Hepatocyte (in vitro differentiated cells): ENCODE results near the gene SBK2. TPM values are rescaled to one million over a fixed set of nuclear protein-coding genes. Genes with fewer than 3 reads are reported as not detected.
"Not testable (repeated sequence)": the region's sequence is repeated elsewhere in the genome, so short reads cannot be mapped to it uniquely, and the experiment has no call there.

ENCODE experiments used
- DNase-seq: peaks from one replicate; pipeline ENCODE4 v3.0.0-alpha.2; 2016; ENCODE audit warnings: low spot score
- H2AFZ ChIP-seq: fragments of 200-600 bp; sonication (generic); 2 replicates; pipeline ENCODE4 v1.6.0; 2016; ENCODE audit warnings: antibody characterized with exemption, mild to moderate bottlenecking
- H3K27ac ChIP-seq: fragments of 200-600 bp; sonication (generic); 2 replicates; pipeline ENCODE4 v1.5.1; 2016; ENCODE audit warnings: mild to moderate bottlenecking
- H3K27me3 ChIP-seq: fragments of 200-600 bp; sonication (generic); 2 replicates; pipeline ENCODE4 v1.6.1; 2016
- H3K36me3 ChIP-seq: fragments of 200-600 bp; sonication (generic); replicated peaks from 2 replicates; pipeline ENCODE4 v1.5.1; 2016; ENCODE audit warnings: low read depth; ENCODE audit not compliant: insufficient read depth
- H3K4me1 ChIP-seq: fragments of 200-600 bp; sonication (generic); 2 replicates; pipeline ENCODE4 v1.5.1; 2016; ENCODE audit warnings: mild to moderate bottlenecking, moderate library complexity; ENCODE audit not compliant: insufficient read depth
- H3K4me2 ChIP-seq: fragments of 200-600 bp; sonication (generic); 2 replicates; pipeline ENCODE4 v1.6.0; 2016
- H3K4me3 ChIP-seq: fragments of 200-600 bp; sonication (generic); 2 replicates; pipeline ENCODE4 v1.5.1; 2016; ENCODE audit warnings: mild to moderate bottlenecking
- H3K79me2 ChIP-seq: fragments of 200-600 bp; sonication (generic); 2 replicates; pipeline ENCODE4 v1.6.0; 2017; ENCODE audit warnings: mild to moderate bottlenecking
- H3K9me2 ChIP-seq: fragments of 200-600 bp; sonication (generic); replicated peaks from 2 replicates; pipeline ENCODE4 v1.6.0; 2017; ENCODE audit warnings: mild to moderate bottlenecking; ENCODE audit not compliant: insufficient read depth
- H3K9me3 ChIP-seq: fragments of 200-600 bp; sonication (generic); 2 replicates; pipeline ENCODE4 v1.5.1; 2016; ENCODE audit warnings: low read depth, mild to moderate bottlenecking
- H4K20me1 ChIP-seq: fragments of 200-600 bp; sonication (generic); 2 replicates; pipeline ENCODE4 v1.6.0; 2016; ENCODE audit warnings: mild to moderate bottlenecking; ENCODE audit not compliant: insufficient read depth, poor library complexity, severe bottlenecking
- EZH2 ChIP-seq: fragments of 200-600 bp; sonication (generic); IDR thresholded peaks from 2 replicates; pipeline ENCODE4 v1.6.1; 2016; ENCODE audit warnings: antibody characterized with exemption, mild to moderate bottlenecking, borderline replicate concordance
- EZH2phosphoT487 ChIP-seq: fragments of 200-600 bp; sonication (generic); IDR thresholded peaks from one replicate; pipeline ENCODE4 v1.6.1; 2018; ENCODE audit warnings: antibody characterized with exemption, mild to moderate bottlenecking, low read depth, moderate library complexity; ENCODE audit not compliant: unreplicated experiment, severe bottlenecking
- WGBS: methylation state at CpG from one replicate; pipeline ENCODE4 v1.1.6; 2016; ENCODE audit warnings: low lambda C conversion rate; ENCODE audit errors: missing lambda C conversion rate; 5-methylcytosine and 5-hydroxymethylcytosine counted together
- polyA plus RNA-seq: library from polyadenylated mRNA; unstranded; fragments of >200 nt; fragmentation: Nextera tagmentation; extraction: Ambion mirVana; gene quantifications from 2 replicates; pipeline ENCODE4 v1.2.1, GENCODE V29; 2016
- total RNA-seq: library from RNA; depleted of rRNA; stranded (reverse); fragments of >200 nt; gene quantifications from 2 replicates; pipeline ENCODE4 v1.2.3, GENCODE V29; 2014
- TF ChIP-seq, protein P1 (sequence below): fragments of 200-600 bp; sonication (generic); IDR thresholded peaks from 2 replicates; pipeline ENCODE4 v1.5.1; 2016; ENCODE audit warnings: antibody characterized with exemption, mild to moderate bottlenecking; ENCODE audit not compliant: poor library complexity

SBK2 gene
- total and polyA plus RNA-seq, 2 experiments from 2014 or later, result 0.30 to 0.51 TPM

GRCh38 chr19:55576746-55577145 lies 39.8 kb upstream of the SBK2 start:
- 94% methylated on average over 5 of the region's 5 CpGs for WGBS
- Histone ChIP-seq H3K4me2 (no peak overlapping the region), H3K27ac (no peak overlapping the region), H3K79me2 (peaks cover 23% of the 10 kb centered on the region), H3K9me2 (no peaks in the 10 kb centered on the region), H3K4me3 (no peak overlapping the region), H2AFZ (no peak overlapping the region), H4K20me1 (no peaks in the 10 kb centered on the region), H3K4me1 (peaks cover 6% of the 10 kb centered on the region), H3K36me3 (no peaks in the 10 kb centered on the region), H3K9me3 (no peaks in the 10 kb centered on the region), H3K27me3 (no peaks in the 10 kb centered on the region)
- DNase-seq, result no peak
- no peak for TF ChIP-seq EZH2phosphoT487
- no peak for TF ChIP-seq EZH2
- TF ChIP-seq, protein P1, sequence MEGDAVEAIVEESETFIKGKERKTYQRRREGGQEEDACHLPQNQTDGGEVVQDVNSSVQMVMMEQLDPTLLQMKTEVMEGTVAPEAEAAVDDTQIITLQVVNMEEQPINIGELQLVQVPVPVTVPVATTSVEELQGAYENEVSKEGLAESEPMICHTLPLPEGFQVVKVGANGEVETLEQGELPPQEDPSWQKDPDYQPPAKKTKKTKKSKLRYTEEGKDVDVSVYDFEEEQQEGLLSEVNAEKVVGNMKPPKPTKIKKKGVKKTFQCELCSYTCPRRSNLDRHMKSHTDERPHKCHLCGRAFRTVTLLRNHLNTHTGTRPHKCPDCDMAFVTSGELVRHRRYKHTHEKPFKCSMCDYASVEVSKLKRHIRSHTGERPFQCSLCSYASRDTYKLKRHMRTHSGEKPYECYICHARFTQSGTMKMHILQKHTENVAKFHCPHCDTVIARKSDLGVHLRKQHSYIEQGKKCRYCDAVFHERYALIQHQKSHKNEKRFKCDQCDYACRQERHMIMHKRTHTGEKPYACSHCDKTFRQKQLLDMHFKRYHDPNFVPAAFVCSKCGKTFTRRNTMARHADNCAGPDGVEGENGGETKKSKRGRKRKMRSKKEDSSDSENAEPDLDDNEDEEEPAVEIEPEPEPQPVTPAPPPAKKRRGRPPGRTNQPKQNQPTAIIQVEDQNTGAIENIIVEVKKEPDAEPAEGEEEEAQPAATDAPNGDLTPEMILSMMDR, result no peak

GRCh38 chr19:55573929-55574328 lies 37.0 kb upstream of the SBK2 start:
- not testable (repeated sequence) for H2AFZ ChIP-seq, H3K9me3 ChIP-seq, H3K27me3 ChIP-seq, H3K36me3 ChIP-seq, DNase-seq, H3K4me2 ChIP-seq, H3K79me2 ChIP-seq, H3K27ac ChIP-seq, H4K20me1 ChIP-seq, H3K4me1 ChIP-seq, H3K9me2 ChIP-seq, H3K4me3 ChIP-seq
- WGBS, result 94% methylated on average over 6 of the region's 6 CpGs

DNA sequence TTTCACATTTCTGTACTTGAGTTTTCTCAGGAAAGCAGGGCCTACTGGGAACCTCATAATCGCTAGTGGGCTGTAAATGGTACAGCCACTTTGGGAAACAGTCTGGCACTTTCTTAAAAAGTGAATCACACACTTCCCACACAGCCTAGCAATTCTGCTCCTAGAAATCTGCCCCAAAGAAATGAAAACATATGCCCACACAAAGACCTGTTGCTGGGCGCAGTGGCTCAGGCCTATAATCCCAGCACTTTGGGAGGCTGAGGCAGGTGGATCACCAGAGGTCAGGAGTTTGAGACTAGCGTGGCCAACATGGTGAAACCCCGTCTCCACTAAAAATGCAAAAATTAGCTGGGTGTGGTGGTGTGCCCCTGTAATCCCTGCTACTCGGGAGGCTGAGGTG lies 32.5 kb upstream of the SBK2 start:
- not testable (repeated sequence) for H3K27me3 ChIP-seq, H3K36me3 ChIP-seq
- WGBS, result 93% methylated on average over 5 of the region's 5 CpGs

GRCh38 chr19:55567708-55568328 lies 30.9 kb upstream of the SBK2 start:
- H3K36me3 ChIP-seq, result no peaks in the 10 kb centered on the region
- DNase-seq, result no peak
- no peaks in the 10 kb centered on the region for H3K27me3 ChIP-seq
- H3K9me3 ChIP-seq, result no peaks in the 10 kb centered on the region
- no peak overlapping the region for H3K4me3 ChIP-seq
- TF ChIP-seq EZH2phosphoT487 (no peak), EZH2 (no peak)
- TF ChIP-seq, protein P1, result no peak
- H3K9me2 ChIP-seq, result no peaks in the 10 kb centered on the region
- no peak overlapping the region for H2AFZ ChIP-seq
- H4K20me1 ChIP-seq, result no peaks in the 10 kb centered on the region
- H3K4me1 ChIP-seq, result peaks cover 2% of the 10 kb centered on the region
- H3K27ac ChIP-seq, result no peak overlapping the region
- H3K79me2 ChIP-seq, result no peaks in the 10 kb centered on the region
- no peak overlapping the region for H3K4me2 ChIP-seq

More for the DNA sequence above, 32.5 kb upstream of the SBK2 start:
- not testable (repeated sequence) for H3K27ac ChIP-seq, H3K79me2 ChIP-seq, H3K9me3 ChIP-seq, H3K4me2 ChIP-seq, H3K9me2 ChIP-seq, H4K20me1 ChIP-seq, H2AFZ ChIP-seq, DNase-seq, H3K4me3 ChIP-seq, H3K4me1 ChIP-seq
